ENCODE data around the gene PCCA.

- TF ChIP-seq CTCF (IDR thresholded peaks at IDR 0.05) (no peak), POLR2A (IDR thresholded peaks at IDR 0.05) (no peak), EP300 (IDR thresholded peaks at IDR 0.05) (no peak)
Observed at GRCh38 chr13:100485265-100485664, 396.4 kb downstream of the PCCA start.
